ENCODE measurements around the gene PLN.

Gene PLN

GRCh38 chr6:118596774-118597320 is 48.8 kb downstream of the PLN start:
- H3K4me1 ChIP-seq (ENCODE audit: control insufficient read depth, low read length): no peaks in the 10 kb centered on the region
- no peak overlapping the region for H3K4me3 ChIP-seq (ENCODE audit: low read length)
- no peaks in the 10 kb centered on the region for H3K9me2 ChIP-seq (replicated peaks; ENCODE audit: control insufficient read depth, low read length)
- no peak overlapping the region for H3K4me2 ChIP-seq (ENCODE audit: low read length)
- H3F3A ChIP-seq (ENCODE audit: control insufficient read depth, insufficient read depth): no peaks in the 10 kb centered on the region
- H3K36me3 ChIP-seq (ENCODE audit: control insufficient read depth, low read length): no peaks in the 10 kb centered on the region
- no peaks in the 10 kb centered on the region; the same call in none of the 2 replicates for H3K79me2 ChIP-seq (ENCODE audit: control insufficient read depth, low read length)
- no peak overlapping the region for H3K27ac ChIP-seq (ENCODE audit: low read depth, low read length)
- no peaks in the 10 kb centered on the region for H3K27me3 ChIP-seq (ENCODE audit: control insufficient read depth, low read length)
- no peaks in the 10 kb centered on the region for H4K20me1 ChIP-seq (ENCODE audit: control insufficient read depth, insufficient read depth, low read depth, low read length)
- H3K9me3 ChIP-seq (ENCODE audit: control insufficient read depth, insufficient read depth, low read length): no peaks in the 10 kb centered on the region
- no peak for TF ChIP-seq CTCF (IDR thresholded peaks at IDR 0.05; ENCODE audit: low read depth, low read length, poor library complexity, severe bottlenecking)
- TF ChIP-seq EZH2phosphoT487 (IDR thresholded peaks at IDR 0.05; ENCODE audit: borderline replicate concordance, low read length): no peak

GRCh38 chr6:118597636-118598035 is 49.5 kb downstream of the PLN start:
- no peaks in the 10 kb centered on the region for H3K36me3 ChIP-seq (ENCODE audit: control insufficient read depth, low read length)
- no peak overlapping the region for H3K4me3 ChIP-seq (ENCODE audit: low read length)
- no peak overlapping the region for H3K4me2 ChIP-seq (ENCODE audit: low read length)
- H3F3A ChIP-seq (ENCODE audit: control insufficient read depth, insufficient read depth): no peaks in the 10 kb centered on the region
- H3K9me3 ChIP-seq (ENCODE audit: control insufficient read depth, insufficient read depth, low read length): no peaks in the 10 kb centered on the region
- H3K79me2 ChIP-seq (ENCODE audit: control insufficient read depth, low read length): no peaks in the 10 kb centered on the region; the same call in none of the 2 replicates
- TF ChIP-seq CTCF (IDR thresholded peaks at IDR 0.05; ENCODE audit: low read depth, low read length, poor library complexity, severe bottlenecking) (no peak), EZH2phosphoT487 (IDR thresholded peaks at IDR 0.05; ENCODE audit: borderline replicate concordance, low read length) (no peak)
- H3K27me3 ChIP-seq (ENCODE audit: control insufficient read depth, low read length): no peaks in the 10 kb centered on the region
- no peaks in the 10 kb centered on the region for H3K4me1 ChIP-seq (ENCODE audit: control insufficient read depth, low read length)
- H3K27ac ChIP-seq (ENCODE audit: low read depth, low read length): no peak overlapping the region
- no peaks in the 10 kb centered on the region for H4K20me1 ChIP-seq (ENCODE audit: control insufficient read depth, insufficient read depth, low read depth, low read length)
- H3K9me2 ChIP-seq (replicated peaks; ENCODE audit: control insufficient read depth, low read length): no peaks in the 10 kb centered on the region

GRCh38 chr6:118598324-118598723 is 50.2 kb downstream of the PLN start:
- H3K27me3 ChIP-seq (ENCODE audit: control insufficient read depth, low read length): no peaks in the 10 kb centered on the region
- H3K9me3 ChIP-seq (ENCODE audit: control insufficient read depth, insufficient read depth, low read length): no peaks in the 10 kb centered on the region
- no peaks in the 10 kb centered on the region for H4K20me1 ChIP-seq (ENCODE audit: control insufficient read depth, insufficient read depth, low read depth, low read length)
- H3K4me3 ChIP-seq (ENCODE audit: low read length): no peak overlapping the region
- H3K9me2 ChIP-seq (replicated peaks; ENCODE audit: control insufficient read depth, low read length): no peaks in the 10 kb centered on the region
- no peaks in the 10 kb centered on the region for H3K4me1 ChIP-seq (ENCODE audit: control insufficient read depth, low read length)
- no peak overlapping the region for H3K4me2 ChIP-seq (ENCODE audit: low read length)
- no peaks in the 10 kb centered on the region; the same call in none of the 2 replicates for H3K79me2 ChIP-seq (ENCODE audit: control insufficient read depth, low read length)
- no peak for TF ChIP-seq EZH2phosphoT487 (IDR thresholded peaks at IDR 0.05; ENCODE audit: borderline replicate concordance, low read length)
- H3K36me3 ChIP-seq (ENCODE audit: control insufficient read depth, low read length): no peaks in the 10 kb centered on the region; the same call in 1 of the 2 replicates
- no peak overlapping the region for H3K27ac ChIP-seq (ENCODE audit: low read depth, low read length)
- H3F3A ChIP-seq (ENCODE audit: control insufficient read depth, insufficient read depth): no peaks in the 10 kb centered on the region

GRCh38 chr6:118602300-118602699 is 54.2 kb downstream of the PLN start:
- H3K9me2 ChIP-seq (replicated peaks; ENCODE audit: control insufficient read depth, low read length): no peaks in the 10 kb centered on the region
- no peaks in the 10 kb centered on the region for H4K20me1 ChIP-seq (ENCODE audit: control insufficient read depth, insufficient read depth, low read depth, low read length)
- H3K4me3 ChIP-seq (ENCODE audit: low read length): no peak overlapping the region
- H3F3A ChIP-seq (ENCODE audit: control insufficient read depth, insufficient read depth): no peaks in the 10 kb centered on the region
- no peaks in the 10 kb centered on the region for H3K27me3 ChIP-seq (ENCODE audit: control insufficient read depth, low read length)
- no peaks in the 10 kb centered on the region for H3K9me3 ChIP-seq (ENCODE audit: control insufficient read depth, insufficient read depth, low read length)
- no peaks in the 10 kb centered on the region for H3K4me1 ChIP-seq (ENCODE audit: control insufficient read depth, low read length)
- TF ChIP-seq EZH2phosphoT487 (IDR thresholded peaks at IDR 0.05; ENCODE audit: borderline replicate concordance, low read length): no peak
- no peak for TF ChIP-seq CTCF (IDR thresholded peaks at IDR 0.05; ENCODE audit: low read depth, low read length, poor library complexity, severe bottlenecking)
- H3K4me2 ChIP-seq (ENCODE audit: low read length): no peak overlapping the region
- H3K79me2 ChIP-seq (ENCODE audit: control insufficient read depth, low read length): no peaks in the 10 kb centered on the region
- no peak overlapping the region for H3K27ac ChIP-seq (ENCODE audit: low read depth, low read length)
- H3K36me3 ChIP-seq (ENCODE audit: control insufficient read depth, low read length): no peaks in the 10 kb centered on the region; the same call in 1 of the 2 replicates

Measured in DOHH2 (cell line).